Activated gamma-delta T cell treated with anti-CD3 and anti-CD28 coated beads, Interleukin-2, amount 50 U/mL, for 16 hours (primary cell): ENCODE measurements around the gene SARDH.

Experiments used
- DNase-seq: peaks from one replicate; pipeline ENCODE4 v3.0.0-alpha.2; 2020; ENCODE audit warnings: low read depth

SARDH gene

DNA sequence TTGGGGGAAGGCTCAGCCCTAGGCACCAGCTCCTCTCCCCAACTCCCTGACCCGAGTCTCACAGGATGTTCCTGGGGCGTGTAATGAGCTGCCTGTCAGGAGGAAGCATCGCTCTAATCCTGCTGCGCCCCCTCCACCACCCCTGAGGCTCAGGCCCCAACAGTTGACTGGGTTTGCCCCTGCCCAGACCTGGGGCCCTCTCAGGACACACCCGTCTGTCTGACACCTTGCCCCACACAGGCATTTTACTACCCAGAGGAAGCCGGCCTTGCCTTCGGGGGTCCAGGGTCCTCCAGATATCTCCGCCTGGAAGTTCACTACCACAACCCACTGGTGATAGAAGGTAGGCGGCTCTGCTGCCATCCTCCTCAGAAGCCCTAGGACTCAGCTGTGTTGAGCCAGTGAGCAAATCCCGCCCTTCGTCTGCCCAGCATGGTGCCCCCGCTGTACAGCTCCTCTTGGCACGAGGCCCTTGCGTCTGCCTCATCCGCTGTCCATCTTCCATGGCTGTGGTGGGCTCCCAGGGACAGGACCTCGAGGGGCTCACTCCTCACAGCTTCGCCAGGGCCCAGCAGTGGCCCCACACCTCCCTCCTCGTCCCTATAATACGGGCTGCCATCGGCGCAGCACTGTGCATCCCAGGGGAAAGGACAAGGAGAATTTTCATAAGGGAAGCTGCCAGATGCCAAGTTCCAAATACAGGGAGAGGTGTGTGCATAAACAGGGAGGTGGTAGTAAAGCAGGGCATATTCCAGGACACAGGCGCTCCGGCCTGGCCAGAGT is 94.0 kb downstream of the SARDH start:
- DNase-seq = no peak

DNA sequence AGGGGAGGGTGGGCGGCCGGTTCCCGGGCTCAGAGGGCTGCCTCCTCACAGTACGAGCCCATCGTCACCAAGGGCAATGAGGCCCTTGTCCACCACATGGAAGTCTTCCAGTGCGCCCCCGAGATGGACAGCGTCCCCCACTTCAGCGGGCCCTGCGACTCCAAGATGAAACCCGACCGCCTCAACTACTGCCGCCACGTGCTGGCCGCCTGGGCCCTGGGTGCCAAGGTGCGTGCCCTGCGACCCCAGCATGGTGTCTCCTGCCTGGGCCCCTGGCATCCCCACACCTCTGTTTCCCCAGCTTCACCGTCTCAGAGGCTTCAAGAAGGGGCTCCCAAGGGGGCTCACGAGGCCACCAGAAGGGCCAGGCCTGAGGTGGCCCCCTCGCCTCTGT is 94.8 kb downstream of the SARDH start:
- DNase-seq = no peak

DNA sequence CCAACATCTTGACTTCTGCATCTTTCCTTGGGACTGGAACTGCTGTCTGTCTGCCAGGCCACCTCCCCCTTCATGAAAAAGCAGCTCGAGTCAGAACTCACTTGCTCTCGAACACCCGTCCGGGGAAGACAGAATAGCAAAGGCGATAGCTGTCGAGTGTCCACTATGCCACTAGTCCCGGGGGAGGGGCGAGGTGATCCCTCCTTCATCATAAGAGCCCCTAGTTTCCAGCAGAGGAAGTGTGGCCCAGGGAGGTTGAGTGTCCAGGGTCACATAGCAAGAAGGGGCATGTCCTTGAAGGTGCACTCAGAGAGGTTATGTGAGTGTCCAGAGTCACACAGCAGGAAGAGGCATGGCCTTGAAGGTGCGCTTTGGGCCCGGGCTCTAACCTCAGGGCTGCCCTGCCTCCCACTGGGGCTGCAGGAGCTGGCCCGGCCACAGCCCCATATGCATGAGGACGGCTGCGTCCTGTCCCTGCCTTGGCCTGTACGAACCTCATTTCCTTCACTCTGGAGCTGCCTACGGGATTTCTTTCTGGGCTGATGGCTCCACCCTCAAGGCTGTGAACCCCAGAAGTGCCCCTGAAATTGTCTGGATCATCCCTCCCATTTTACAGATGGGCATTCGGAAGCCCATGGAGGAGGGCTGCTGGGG is 95.3 kb downstream of the SARDH start:
- DNase-seq = no peak

DNA sequence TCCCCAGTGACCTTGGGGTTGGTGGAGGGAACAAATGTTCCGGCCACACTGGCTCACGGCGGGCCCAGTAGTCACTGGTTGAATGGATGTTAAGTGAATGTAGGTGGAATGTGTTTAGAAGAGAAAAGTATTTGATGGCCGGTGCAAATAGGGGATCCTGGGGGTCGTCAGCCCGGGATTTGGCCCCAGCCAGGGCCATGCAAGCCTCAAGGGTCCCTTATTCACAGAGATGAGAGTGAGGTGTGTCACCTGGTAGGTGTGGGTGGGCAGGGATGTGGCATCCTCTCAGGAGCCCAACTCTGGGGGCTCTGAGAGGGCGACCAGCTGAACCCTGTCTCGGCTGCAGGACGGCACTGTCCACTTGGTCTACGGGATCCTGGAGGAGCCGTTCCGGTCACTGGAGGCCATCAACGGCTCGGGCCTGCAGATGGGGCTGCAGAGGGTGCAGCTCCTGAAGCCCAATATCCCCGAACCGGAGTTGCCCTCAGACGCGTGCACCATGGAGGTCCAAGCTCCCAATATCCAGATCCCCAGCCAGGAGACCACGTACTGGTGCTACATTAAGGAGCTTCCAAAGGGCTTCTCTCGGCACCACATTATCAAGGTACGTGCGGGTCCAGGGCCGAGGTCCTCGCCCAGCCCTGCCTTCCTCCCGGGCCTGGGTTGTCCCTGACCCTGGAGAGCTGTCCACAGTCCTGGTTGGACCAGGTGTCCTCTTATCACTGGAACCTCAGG is 96.1 kb downstream of the SARDH start:
- no peak for DNase-seq

DNA sequence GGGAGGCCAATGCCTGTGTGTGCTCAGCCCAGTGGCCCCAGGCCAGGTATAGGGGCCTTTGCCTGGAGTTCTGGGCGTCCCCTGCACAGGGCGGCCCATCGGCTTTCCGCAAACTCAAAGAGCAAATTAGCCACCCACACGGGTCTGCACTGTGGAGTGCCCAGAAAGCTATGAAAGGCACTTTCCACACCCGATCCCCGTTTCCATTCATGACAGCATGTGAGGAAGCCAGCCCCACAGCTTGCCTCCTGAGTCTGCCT is 96.8 kb downstream of the SARDH start:
- DNase-seq = no peak

DNA sequence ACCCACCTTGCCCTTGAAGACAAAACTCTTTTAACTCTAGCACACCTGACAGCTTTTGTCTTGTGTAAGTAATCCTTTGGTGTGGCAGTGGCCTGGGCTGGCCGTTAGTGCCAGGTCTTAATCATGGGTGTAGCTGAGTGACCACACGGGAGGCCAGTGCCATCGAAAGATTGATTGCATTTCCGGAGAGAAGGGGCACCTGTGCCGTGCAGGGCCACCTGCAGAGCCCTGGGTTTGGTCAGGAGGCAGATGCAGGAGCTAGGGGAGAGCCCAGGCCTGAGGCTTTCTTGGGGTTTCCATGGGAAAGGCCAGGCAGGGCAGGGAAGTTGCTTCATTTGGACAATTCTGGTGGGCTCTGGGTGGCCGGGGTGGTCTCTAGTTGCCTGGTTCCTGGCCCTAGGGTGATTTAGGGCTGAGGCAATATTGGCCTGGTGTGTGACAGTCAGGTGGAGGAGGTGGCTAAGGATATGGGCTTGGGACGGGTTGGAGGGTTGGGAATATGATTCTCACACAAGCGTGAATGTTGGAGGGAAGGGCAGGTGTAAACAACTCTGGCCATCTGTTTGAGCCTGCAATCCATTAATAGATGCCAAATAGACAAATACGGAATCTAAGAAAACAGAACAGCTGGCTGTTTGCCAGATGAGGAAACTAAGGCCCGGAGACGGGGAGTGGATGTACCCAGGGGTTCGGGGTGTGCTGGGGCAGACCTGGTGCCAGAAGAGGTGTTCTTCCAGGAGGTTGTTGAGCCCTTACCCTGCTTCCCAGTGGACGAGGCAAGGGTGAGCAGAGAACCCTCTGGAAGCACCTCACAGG is 97.4 kb downstream of the SARDH start:
- no peak for DNase-seq

DNA sequence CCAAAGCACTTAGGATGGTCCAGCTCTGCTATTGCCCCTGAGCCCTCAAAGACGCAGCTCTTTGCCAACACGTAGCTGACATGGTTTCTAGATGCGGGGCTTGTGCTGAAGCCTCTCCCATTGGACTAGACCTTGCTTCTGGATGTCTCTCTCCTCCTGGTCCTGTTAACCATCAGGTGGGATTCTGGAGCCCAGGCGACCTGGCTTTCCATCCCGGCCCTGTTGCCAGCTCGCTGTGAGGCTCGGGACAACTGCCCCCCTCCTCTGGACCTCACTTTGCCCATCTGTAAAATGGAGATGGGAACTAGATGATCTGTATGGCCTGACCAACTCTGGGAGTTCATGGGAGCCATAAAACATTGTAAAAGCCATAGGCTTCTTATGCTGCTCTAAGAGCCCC is 98.0 kb downstream of the SARDH start:
- no peak for DNase-seq

DNA sequence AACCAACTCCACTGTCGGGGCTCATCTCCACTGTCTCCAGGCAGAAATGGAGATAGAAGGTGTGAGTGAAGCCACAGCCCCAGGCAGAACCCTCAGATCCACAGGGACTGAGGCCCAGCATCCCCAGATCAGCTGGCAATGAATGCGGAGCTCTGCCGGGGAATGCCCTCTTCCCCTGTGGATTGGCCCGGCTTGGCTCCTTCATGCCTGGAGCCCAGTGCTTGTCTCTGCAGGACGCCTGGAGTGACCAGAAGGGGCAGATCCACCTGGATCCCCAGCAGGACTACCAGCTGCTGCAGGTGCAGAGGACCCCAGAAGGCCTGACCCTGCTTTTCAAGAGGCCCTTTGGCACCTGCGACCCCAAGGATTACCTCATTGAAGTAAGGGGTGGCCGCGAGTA is 98.5 kb downstream of the SARDH start:
- no peak for DNase-seq

DNA sequence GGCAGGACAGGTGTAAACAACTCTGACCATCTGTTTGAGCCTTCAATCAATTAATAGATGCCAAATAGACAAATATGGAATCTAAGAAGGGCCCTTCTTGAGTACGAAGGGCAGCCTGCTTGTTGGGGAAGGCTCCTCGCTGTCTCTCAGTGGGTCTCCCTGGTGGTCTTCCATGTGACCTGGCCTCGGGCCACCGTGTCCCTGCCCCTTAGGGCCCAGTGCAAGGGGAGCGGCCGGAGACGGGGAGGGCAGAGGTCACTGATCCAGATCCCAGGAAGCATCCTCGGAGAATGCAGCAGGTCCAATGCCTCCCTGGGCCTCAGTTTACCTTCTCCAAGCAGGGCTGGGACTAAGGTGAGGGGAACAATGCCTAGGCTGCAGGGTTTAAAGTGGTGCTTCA is 99.4 kb downstream of the SARDH start:
- DNase-seq = no peak

DNA sequence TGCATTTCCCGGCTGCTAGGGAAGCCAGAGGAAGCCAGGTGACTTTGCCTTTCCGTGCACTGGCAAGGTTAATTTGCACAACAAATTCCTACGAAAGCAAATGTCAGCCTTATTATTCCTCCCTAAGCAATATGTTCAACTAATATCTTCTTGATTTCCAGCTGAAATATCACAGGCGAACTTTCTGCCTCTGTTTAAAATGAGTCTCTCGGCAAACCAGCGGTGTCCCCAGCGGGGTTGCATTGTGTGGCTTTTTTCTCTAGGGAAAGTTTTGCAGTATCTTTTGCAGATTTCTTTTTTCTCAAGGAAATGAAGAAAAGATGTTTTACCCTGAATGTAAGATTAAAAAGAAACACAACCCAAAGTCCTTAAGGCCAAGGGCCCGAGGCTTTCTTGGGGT is 100.1 kb downstream of the SARDH start:
- no peak for DNase-seq

DNA sequence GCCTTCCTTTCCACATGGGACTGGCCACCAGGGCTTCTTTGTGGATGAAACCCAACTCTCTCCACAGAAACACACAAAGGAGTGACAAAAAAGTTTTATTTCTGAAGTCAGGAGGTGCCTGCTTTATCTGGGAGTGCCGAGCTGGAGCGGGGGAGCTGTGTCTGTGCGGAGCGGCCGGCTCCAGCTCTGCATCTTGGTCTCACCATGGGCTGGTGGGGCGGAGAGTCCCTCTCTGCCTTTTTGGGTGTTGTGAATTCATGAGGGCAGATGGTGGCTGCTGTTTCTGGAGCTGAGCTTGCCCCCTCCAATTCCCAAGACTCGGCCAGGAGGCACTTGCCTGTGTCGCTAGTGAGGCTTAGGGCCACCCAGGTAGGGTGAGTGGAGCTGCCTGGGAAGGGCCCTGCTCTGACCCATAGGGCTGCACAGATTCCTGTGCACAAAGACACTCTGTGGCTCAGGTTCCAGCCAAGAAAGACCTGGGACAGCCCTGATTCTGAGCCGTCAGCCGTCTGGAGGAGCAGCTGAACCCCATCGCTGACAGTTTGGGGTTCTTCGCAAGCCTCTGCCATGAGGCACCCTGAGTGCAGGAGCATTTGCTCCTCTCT is 100.6 kb downstream of the SARDH start:
- no peak for DNase-seq

DNA sequence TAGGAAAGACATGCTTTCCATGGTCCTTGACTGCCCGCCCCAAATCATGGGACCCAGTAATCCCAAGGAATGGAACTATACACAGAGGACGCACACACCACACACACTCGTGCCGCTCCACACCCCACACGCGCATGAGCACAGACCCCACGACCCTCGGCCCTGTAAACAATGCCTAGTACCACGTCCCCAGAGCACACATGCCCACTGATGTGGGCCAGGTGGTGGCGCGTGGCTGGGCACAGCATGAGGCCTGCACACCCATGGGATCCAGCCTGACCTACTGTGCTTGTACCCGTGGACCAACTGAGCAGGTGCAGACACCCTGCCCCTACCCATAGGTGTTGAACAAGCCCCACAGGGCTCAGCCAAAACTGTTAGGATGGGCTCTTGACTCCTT is 101.2 kb downstream of the SARDH start:
- DNase-seq = no peak

DNA sequence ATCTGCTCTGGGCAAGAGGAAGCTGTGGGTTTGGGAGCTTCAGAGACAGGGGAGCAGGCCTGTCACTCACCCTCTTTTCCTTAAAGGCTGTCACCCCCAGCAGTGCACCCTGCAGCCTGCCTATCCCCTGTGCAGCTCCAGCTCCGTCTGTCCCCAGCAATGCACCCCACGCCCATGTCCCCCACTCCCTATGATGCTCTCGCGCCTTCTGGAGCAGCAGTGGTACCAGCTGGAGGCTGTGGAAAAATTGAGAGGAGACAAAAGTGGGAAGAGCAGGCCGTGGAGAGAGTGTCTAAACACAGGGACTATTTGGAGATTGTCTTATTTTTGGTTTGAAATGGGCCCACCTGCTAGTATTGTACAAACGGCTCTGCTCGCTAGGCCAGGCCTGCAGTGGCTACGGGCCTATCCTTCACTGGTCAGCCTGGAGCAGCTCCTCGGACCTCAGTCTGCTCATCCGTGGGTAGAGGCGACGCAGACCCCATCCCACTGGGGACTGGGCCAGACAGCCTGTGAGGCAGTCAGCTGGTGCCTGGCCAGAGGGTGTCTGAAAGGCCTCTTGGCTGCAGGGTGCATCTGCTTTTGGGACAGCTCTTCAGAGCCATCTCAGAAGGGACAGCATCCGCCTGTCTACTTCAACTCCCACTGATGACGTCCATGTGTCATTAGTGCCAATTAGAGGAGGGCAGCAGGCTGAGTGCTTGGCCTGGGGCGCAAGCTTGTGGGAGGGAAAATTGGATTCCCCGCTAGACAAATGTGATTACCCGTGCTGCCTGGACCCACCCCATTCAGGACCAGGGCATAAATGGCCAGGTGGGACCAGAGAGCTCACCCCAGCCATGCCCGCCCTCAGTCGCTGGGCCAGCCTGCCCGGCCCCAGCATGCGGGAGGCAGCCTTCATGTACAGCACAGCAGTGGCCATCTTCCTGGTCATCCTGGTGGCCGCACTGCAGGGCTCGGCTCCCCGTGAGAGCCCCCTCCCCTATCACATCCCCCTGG is 102.3 kb downstream of the SARDH start, which contains the start of gene DBH:
Gene DBH (plus strand): TSS at position 831 of the 999 bp plus-strand sequence. CDS start 9 bp downstream, at position 840.
- no peak for DNase-seq

DNA sequence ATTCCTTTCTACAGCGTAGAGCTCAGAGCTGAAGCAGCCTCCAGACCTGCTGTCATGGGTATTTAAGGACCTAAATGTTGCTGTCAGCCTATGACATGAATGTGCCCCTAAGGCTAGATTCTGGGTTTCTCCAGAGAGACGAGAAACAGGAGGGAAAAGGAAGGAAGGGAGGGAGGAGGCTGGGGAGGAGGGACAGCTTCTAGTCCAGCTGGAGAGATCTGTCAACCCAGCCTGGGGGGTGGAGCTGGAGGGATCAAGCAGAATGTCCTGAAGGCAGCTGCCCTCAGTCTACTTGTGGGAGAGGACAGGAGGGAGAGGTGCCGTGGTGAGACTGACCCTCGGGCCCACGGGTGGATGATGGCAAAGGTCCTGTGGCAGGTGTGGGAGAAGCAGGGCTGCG is 103.1 kb downstream of the SARDH start:
- no peak for DNase-seq

DNA sequence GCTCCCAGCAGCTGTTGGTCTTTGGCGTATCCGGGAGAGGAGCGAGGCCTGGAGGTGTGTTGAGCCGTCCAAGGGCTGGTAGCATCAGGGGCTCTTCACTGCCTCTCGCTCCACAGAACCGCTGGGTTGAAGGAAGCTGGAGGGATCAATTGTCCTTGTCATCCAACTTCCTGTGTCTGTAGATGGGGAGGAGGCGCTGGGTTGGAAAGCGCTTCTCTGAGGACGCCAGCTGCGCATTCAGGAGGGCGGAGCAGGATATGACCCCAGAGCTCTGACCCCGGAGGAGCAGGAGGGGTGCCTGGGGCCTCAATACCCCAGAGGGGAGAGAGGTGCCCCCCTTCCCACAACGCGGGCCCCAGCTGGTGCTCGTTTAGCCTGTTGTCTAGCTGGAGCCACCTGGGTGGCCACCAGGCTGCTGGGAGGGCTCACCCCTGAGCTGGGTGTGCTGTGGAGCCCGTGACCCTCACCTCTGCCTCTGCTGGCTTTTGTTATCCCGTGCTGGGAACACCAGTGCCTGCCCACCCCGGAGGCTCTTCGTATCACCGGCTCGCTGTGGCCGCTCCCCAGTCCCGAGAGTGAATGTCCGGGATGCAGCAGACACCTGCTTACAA is 104.0 kb downstream of the SARDH start:
- no peak for DNase-seq

DNA sequence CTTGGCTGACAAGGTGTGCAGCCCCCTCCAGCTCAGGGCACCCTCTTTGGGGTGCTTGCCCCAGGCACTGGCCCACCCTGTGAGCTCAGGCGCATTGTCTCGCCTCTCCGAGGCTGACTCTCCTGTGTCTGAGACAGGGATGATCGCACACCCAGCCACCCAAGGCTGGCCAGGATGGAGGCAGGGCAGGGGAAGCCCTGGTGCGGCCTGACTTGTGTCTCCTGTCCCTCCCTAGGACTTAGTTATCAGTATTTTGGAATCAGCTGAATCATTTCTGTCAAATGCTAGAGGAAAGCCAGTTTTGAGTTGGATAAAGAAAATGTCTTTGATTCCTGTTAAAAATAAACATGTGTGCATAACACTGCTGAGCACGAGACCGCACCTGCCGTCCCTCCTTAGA is 104.5 kb downstream of the SARDH start:
- DNase-seq = no peak

DNA sequence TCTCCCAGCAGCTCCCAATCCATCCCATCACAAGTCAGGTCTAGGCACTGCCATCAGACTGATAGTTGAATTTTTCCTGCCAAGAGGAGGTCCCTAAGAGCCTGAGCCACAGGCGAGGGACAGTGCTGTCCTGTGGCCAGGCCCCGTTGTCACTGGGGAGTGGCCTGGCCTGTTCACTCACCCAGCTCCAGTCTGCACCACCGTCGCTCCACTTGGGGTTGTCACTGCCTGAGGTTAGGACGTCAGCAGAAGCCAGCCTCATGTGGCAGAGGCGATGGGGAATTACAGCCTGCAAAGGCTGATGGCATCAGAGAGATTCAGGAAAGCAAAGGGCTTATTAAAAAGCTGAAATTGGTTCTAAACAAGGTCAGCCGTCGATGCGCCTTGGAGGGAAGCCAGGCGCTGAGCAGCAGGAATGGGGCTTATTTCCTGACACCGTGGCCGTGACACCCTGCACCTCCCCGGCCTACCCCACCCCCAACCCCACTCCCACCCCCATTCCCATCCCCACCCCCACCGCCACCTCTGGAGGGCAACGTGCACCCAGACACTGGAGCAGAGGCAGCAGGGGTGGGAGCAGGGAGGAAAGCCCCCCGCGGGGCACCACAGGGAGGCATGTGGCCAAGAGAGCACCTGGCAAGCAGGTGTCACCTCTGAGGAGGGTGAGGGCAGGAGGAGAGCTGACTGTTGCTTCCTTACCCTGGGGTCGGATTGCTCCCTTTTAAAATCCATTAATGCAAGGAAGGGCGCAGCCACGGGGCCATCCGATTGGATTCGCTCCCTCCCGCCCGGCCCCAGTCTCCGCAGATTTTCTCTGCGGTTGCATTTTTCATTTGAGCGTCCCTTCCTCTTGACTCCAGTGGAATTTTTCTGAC is 105.1 kb downstream of the SARDH start:
- no peak for DNase-seq

DNA sequence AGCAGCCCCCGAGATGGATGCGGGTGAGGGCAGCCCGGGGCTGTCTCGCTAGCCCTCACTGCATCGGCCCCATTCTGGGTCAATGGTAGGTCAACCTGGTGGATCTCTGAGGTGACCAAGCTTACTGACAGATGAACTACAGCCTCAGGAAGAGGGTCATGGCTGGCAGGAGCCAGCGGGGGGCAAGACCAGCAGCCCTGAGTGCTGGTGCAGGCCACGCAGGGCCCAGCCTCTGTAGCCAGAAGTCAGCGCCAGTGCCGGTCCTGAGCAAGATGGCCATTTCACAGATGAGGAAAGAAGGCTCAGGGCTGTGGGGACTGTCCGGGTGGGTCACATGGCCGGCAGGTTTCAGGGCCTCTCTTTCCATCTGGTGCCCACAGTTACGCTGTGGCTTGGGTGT is 107.0 kb downstream of the SARDH start:
- no peak for DNase-seq
